Measurements from ENCODE around the gene VEZT.
"Not testable (repeated sequence)": the region's sequence is repeated elsewhere in the genome, so short reads cannot be mapped to it uniquely, and the experiment has no call there.

The VEZT gene

GRCh38 chr12:95224202-95225170, 6.9 kb downstream of the VEZT start:
- no peak for DNase-seq

GRCh38 chr12:95225645-95226212, 8.1 kb downstream of the VEZT start:
- no peak for DNase-seq

GRCh38 chr12:95227818-95228356, 10.3 kb downstream of the VEZT start:
- DNase-seq: no peak

GRCh38 chr12:95228617-95229016, 11.0 kb downstream of the VEZT start:
- no peak for DNase-seq

GRCh38 chr12:95229636-95230035, 12.0 kb downstream of the VEZT start:
- DNase-seq: no peak

GRCh38 chr12:95230313-95230712, 12.7 kb downstream of the VEZT start:
- DNase-seq: no peak

GRCh38 chr12:95231190-95231589, 13.6 kb downstream of the VEZT start:
- no peak for DNase-seq

GRCh38 chr12:95234187-95234586, 16.6 kb downstream of the VEZT start:
- DNase-seq: not testable (repeated sequence)

- DNase-seq: not testable (repeated sequence)
Observed at GRCh38 chr12:95235621-95236020, 18.0 kb downstream of the VEZT start.

- no peak for DNase-seq
Observed at GRCh38 chr12:95237315-95237714, 19.7 kb downstream of the VEZT start.

- DNase-seq: no peak
Observed at GRCh38 chr12:95238150-95238549, 20.5 kb downstream of the VEZT start.

- DNase-seq: no peak
Observed at GRCh38 chr12:95239216-95239615, 21.6 kb downstream of the VEZT start.

GRCh38 chr12:95239835-95240234, 22.2 kb downstream of the VEZT start:
- DNase-seq: not testable (repeated sequence)

GRCh38 chr12:95240556-95240955, 22.9 kb downstream of the VEZT start:
- no peak for DNase-seq

GRCh38 chr12:95241138-95241537, 23.5 kb downstream of the VEZT start:
- DNase-seq: not testable (repeated sequence)

GRCh38 chr12:95241761-95242506, 24.3 kb downstream of the VEZT start:
- no peak for DNase-seq

- DNase-seq: no peak
Observed at GRCh38 chr12:95243497-95244183, 26.0 kb downstream of the VEZT start.

GRCh38 chr12:95244350-95244749, 26.7 kb downstream of the VEZT start:
- DNase-seq: no peak

- no peak for DNase-seq
Observed at GRCh38 chr12:95248095-95248494, 30.5 kb downstream of the VEZT start.

GRCh38 chr12:95248604-95249360, 31.2 kb downstream of the VEZT start:
- no peak for DNase-seq

GRCh38 chr12:95253386-95253785, 35.8 kb downstream of the VEZT start:
- DNase-seq: no peak

GRCh38 chr12:95257541-95257940, 39.9 kb downstream of the VEZT start:
- DNase-seq: no peak
